RPMI8226 (cell line): Measurements from ENCODE around the gene NUP153.
"Not testable (repeated sequence)": the region's sequence is repeated elsewhere in the genome, so short reads cannot be mapped to it uniquely, and the experiment has no call there.

ENCODE experiments used
- DNase-seq: peaks from one replicate; pipeline ENCODE4 v3.0.0-alpha.2; 2015

NUP153 gene

DNA sequence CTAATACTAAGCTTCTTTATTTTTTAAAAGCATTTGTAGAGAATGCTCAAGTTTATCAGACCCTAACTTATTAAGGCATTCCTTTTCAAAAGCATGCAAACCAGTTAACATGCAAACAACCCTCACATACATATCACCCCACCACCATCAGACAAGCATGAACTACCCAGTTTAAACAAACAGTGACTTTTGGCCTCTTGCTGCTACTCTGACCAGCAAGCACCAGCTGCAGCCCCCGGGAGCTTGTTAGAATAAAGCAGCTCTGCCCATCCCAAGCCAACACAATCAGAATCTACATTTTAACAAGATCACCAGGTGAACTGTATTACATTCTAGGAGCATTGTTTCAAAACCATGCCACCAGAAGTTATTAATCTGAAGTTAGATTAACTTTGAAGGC, 5.9 kb upstream of the NUP153 start:
- DNase-seq, result no peak

DNA sequence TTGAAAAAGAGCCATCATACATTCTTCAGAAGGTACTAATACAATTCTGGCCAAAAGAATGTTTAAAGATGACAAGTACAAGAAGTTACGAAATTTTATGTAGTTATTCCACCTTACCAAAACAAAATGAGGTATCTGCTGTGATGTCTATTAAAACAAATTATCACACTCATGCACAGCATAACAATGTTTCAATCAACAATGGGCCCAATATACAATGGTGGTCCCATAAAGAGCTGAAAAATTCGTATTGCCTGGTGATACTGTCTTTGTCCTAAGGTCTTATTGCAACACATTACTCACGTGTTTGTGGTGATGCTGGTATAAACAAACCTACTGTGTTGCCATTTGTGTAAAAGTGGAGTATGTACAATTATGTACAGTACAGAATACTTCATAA, 3.6 kb upstream of the NUP153 start:
- no peak for DNase-seq

- no peak for DNase-seq
Observed at GRCh38 chr6:17709476-17709875, 2.8 kb upstream of the NUP153 start.

DNA sequence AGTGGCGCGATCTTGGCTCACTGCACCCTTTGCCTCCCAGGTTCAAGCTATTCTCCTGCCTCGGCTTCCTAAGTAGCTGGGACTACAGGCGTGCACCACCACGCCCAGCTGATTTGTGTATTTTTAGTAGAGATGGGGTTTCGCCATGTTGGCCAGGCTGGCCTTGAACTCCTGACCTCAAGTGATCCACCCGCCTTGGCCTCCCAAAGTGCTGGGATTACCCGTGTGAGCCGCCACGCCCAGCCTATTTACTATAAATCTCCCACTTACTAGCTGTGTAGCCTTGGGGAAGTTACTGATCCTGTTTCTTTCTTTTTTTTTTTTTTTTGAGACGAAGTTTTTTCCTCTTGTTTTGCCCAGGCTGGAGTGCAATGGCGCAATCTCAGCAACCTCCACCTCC, 1.3 kb upstream of the NUP153 start:
- not testable (repeated sequence) for DNase-seq

DNA sequence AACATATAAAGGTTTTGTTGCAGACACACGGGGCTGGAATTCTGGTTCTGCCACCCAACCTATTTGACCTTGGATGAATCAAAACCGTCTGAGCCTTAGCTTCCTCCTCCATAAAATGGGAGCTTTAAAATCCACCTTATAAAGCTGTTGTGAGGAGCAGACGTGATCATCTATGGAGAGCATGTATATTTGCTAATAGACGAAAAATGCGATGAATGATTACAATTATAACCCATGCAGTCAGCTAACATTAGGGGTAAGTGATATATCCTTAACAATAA, 586 bp upstream of the NUP153 start:
- no peak for DNase-seq

GRCh38 chr6:17705778-17706579, 746 bp downstream of the NUP153 start:
- peak; percentile 90 for DNase-seq

GRCh38 chr6:17705428-17705777, 1.3 kb downstream of the NUP153 start:
- DNase-seq, result peak; percentile 78

DNA sequence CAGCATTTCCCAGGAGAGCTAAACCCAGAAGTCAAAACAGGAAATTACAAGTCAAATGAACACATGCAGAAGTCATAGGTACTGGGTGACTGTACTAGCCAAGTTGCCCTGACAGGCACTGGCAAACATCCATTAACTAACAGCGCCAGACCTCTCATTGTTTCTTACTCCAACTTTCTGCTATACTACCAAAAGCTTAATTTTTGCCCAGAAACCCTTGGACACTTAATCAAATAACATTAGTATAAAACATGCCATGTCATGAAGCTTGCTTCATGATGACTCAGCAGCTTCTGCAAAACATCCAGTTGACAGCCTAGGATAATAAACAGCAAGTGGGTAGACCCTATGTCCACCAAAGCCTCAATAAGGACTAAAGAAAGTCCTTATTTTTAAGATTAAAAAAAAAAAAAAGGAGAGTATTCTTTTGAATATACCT, 3.5 kb downstream of the NUP153 start:
- DNase-seq, result peak; percentile 77

DNA sequence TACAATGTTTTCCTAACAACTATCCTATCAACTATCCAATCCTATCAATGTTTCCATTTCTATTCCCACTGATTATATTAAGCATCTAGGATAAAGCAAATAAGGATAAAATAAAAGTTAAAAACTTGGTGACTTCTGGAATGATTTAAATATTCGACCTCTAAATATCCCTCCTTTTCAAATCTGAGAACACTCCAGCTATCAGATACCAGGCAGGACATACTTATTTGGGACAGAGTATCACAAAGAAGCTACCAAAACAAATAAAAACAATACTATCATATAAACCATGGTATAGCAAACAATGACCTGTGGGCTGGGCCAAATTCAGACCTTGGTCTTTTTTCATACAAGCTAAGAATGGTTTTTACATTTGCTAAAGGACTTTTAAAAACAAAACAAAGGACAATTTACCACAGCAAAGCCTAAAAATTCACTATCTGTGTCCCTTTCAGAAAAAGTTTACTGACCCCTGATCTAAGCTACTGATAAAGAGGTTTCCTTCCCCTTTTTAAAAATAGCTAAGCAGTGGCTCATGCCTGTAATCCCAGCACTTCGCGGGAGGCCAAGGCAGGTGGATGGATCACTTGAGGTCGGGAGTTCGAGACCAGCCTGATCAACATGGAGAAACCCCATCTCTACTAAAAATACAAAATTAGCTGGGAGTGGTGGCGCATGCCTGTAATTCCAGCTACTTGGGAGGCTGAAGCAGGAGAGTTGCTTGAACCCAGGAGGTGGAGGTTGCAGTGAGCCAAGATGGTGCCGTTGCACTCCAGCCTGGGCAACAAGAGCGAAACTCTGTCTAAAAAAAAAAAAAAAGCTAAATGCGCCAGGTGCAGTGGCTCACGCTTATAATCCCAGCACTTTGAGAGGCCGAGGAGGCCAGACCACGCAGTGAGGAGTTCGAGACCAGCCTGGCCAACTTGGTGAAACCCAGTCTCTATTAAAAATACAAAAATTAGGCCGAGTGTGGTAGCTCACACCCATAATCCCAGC, 6.0 kb downstream of the NUP153 start:
- peak; percentile 45 for DNase-seq

- DNase-seq, result no peak
Observed at GRCh38 chr6:17691925-17692538, 14.7 kb downstream of the NUP153 start.

DNA sequence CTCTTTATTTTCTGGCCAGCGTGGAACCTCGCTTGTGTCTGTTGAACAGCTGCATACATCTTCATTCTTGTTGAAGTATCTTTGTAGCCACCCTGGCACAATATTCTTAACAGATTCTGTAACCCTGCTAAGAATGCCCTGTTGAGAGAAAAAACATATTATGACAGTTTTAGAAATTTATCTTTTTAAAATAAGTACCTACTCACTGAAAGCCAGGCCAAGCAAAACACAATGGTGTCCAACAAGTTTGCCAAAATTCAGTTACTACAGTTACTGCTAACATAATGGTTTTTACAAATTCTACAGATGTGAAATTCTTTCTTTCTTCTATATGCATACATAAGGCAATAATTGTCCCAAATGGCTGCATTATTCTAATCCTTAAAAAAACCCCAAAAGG, 18.2 kb downstream of the NUP153 start:
- DNase-seq, result no peak

DNA sequence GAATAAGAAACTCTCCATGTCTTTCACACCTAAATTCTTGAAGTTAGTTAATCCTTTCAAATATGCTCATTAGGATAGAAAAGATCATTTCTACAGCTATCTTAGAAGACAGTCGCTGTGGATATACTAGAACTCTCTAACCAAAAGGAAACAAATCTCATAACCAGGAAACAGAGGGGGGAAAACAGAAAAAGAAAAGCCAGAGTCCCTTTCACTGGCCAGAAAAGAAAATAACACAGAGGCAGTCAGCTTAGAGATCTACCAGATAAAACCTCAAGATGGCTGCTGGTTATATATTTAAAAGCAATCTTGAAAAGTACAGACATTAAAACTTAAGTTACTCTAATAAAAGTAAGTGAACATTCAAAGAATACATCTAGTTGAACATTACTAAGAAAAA, 19.6 kb downstream of the NUP153 start:
- no peak for DNase-seq

GRCh38 chr6:17684134-17684533, 22.6 kb downstream of the NUP153 start:
- DNase-seq, result no peak

DNA sequence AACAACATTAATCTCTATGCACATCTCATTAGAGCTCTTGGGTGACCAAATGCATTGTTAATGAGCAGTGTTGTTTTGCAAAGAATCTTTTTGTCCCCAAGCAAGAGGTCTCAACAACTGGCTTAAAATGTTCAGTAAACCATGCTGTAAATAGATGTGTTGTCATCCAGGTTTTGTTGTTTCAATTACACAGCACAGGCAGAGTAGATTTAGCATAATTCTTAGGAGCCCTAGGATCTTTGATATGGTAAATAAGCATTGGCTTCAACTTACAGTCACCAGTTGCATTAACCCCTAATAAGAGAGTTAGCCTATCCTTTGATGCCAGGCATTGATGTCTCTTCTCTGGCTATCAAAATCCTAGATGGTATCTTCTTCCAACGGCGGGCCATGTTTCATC, 23.3 kb downstream of the NUP153 start:
- no peak for DNase-seq

GRCh38 chr6:17679726-17680125, 27.0 kb downstream of the NUP153 start:
- no peak for DNase-seq

- DNase-seq, result no peak
Observed at GRCh38 chr6:17677602-17678001, 29.1 kb downstream of the NUP153 start.

- no peak for DNase-seq
Observed at GRCh38 chr6:17673543-17674254, 33.0 kb downstream of the NUP153 start.

- DNase-seq, result no peak
Observed at GRCh38 chr6:17672064-17672718, 34.5 kb downstream of the NUP153 start.

GRCh38 chr6:17666646-17667045, 40.1 kb downstream of the NUP153 start:
- no peak for DNase-seq

DNA sequence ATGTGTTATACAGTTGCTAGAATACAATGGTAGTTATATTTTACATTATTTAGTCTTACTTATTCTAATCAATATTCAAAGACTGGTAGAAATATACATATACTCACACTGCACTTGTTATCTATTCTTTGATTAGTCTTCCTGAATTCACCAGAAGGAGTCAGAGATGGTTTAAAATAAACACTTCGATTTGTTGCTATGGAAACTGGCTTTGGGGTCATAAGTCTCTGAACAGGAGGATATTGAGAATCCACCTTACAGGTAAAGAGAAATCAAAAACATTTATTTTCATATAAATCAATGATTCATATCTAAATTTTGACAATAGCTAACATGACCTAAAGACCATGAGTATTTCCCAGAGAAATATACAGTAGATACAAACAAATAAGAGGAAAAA, 41.6 kb downstream of the NUP153 start:
- DNase-seq, result no peak

- no peak for DNase-seq
Observed at GRCh38 chr6:17663226-17663625, 43.5 kb downstream of the NUP153 start.

GRCh38 chr6:17662585-17662984, 44.1 kb downstream of the NUP153 start:
- DNase-seq, result no peak

GRCh38 chr6:17656644-17657043, 50.1 kb downstream of the NUP153 start:
- no peak for DNase-seq
